ENCODE data around the gene GSTM2.

GSTM2 gene

GRCh38 chr1:109667452-109668122 lies at the start of gene GSTM2:
Gene GSTM2 (plus strand): TSS chr1:109668057. CDS start chr1:109668116, 59 bp downstream.
- peak; percentile 74 to 83 (median 76) for DNase-seq (ENCODE audit: low read depth in 2 of 3, low spot score in 1 of 3)

- DNase-seq (ENCODE audit: low read depth in 2 of 3, low spot score in 1 of 3): no peak
These were observed 48.9 kb upstream of the GSTM2 start for GRCh38 chr1:109618661-109619575.

- peak; percentile 55 to 69 (median 64) for DNase-seq (ENCODE audit: low read depth in 2 of 3, low spot score in 1 of 3)
These were observed 48.1 kb upstream of the GSTM2 start, which contains the start of the genes AMPD2 and GNAT2 for GRCh38 chr1:109619576-109620400. Gene AMPD2 (plus strand): TSS chr1:109619837. CDS start chr1:109621176, 1,339 bp downstream. Gene GNAT2 (minus strand): TSS chr1:109619616. CDS start chr1:109612870, 6,746 bp downstream.

- no peak for DNase-seq (ENCODE audit: low read depth in 2 of 3, low spot score in 1 of 3)
These were observed 47.5 kb upstream of the GSTM2 start for GRCh38 chr1:109620401-109620791.

- peak; percentile 92 to 97 (median 95) for DNase-seq (ENCODE audit: low read depth in 2 of 3, low spot score in 1 of 3)
These were observed 47.0 kb upstream of the GSTM2 start for GRCh38 chr1:109620841-109621286.

- no peak for DNase-seq (ENCODE audit: low read depth in 2 of 3, low spot score in 1 of 3)
These were observed 46.3 kb upstream of the GSTM2 start for GRCh38 chr1:109621379-109622136.

- DNase-seq (ENCODE audit: low read depth in 2 of 3, low spot score in 1 of 3): no peak
These were observed 45.5 kb upstream of the GSTM2 start for GRCh38 chr1:109622137-109622892.

GRCh38 chr1:109622895-109623294 lies 45.0 kb upstream of the GSTM2 start:
- DNase-seq (ENCODE audit: low read depth in 2 of 3, low spot score in 1 of 3): no peak

- no peak for DNase-seq (ENCODE audit: low read depth in 2 of 3, low spot score in 1 of 3)
These were observed 44.2 kb upstream of the GSTM2 start for GRCh38 chr1:109623601-109624161.

- DNase-seq (ENCODE audit: low read depth in 2 of 3, low spot score in 1 of 3): no peak
These were observed 43.5 kb upstream of the GSTM2 start for GRCh38 chr1:109624201-109625010.

GRCh38 chr1:109625176-109625575 lies 42.7 kb upstream of the GSTM2 start:
- DNase-seq (ENCODE audit: low read depth in 2 of 3, low spot score in 1 of 3): no peak

GRCh38 chr1:109625601-109626560 lies 42.0 kb upstream of the GSTM2 start:
- DNase-seq (ENCODE audit: low read depth in 2 of 3, low spot score in 1 of 3): no peak

- no peak for DNase-seq (ENCODE audit: low read depth in 2 of 3, low spot score in 1 of 3)
These were observed 41.0 kb upstream of the GSTM2 start for GRCh38 chr1:109626682-109627408.

- DNase-seq (ENCODE audit: low read depth in 2 of 3, low spot score in 1 of 3): no peak
These were observed 40.0 kb upstream of the GSTM2 start for GRCh38 chr1:109627692-109628399.

GRCh38 chr1:109628540-109629321 lies 39.1 kb upstream of the GSTM2 start:
- DNase-seq (ENCODE audit: low read depth in 2 of 3, low spot score in 1 of 3): no peak

Measured in stimulated activated CD4-positive, alpha-beta T cell treated with anti-CD3 and anti-CD28 coated beads, Interleukin-12 subunit alpha, Interleukin-12 subunit beta, amount 100 ng/mL, for 48 hours (primary cell).